Activated CD4-positive, alpha-beta T cell treated with anti-CD3 and anti-CD28 coated beads for 36 hours (primary cell): ENCODE results near the gene OR2AT4. TPM values are rescaled to one million over a fixed set of nuclear protein-coding genes. Genes with fewer than 3 reads are reported as not detected.
"Not testable (repeated sequence)": the region's sequence is repeated elsewhere in the genome, so short reads cannot be mapped to it uniquely, and the experiment has no call there.

Experiments
- ATAC-seq: fragments of 200-7000 bp; cut with Tn5 transposase; one replicate; pipeline ENCODE4 v1.10.0; 2021; ENCODE audit warnings: mild to moderate bottlenecking, moderate library complexity
- CTCF ChIA-PET: fragments of 350-600 bp; sonication (Branson Sonifier 250); formaldehyde crosslinking; loops from one replicate; lab custom pipeline; 2021; ENCODE audit warnings: antibody characterized with exemption; lab: Charles Lee
- POLR2A ChIA-PET: fragments of 350-600 bp; sonication (Branson Sonifier 250); formaldehyde crosslinking; loops from one replicate; lab custom pipeline; 2021; ENCODE audit warnings: antibody characterized with exemption, inconsistent platforms; lab: Charles Lee
- DNase-seq: peaks from one replicate; pipeline ENCODE4 v3.0.0-alpha.2; 2020
- H3K27ac Mint-ChIP-seq: one replicate; pipeline ENCODE4 v1.8.0; 2021; ENCODE audit warnings: mixed read lengths
- H3K27me3 Mint-ChIP-seq: one replicate; pipeline ENCODE4 v1.8.0; 2021; ENCODE audit warnings: mixed read lengths
- H3K36me3 Mint-ChIP-seq: one replicate; pipeline ENCODE4 v1.8.0; 2021; ENCODE audit warnings: low read depth, mixed read lengths
- H3K4me1 Mint-ChIP-seq: one replicate; pipeline ENCODE4 v1.8.0; 2021; ENCODE audit warnings: mixed read lengths
- H3K4me3 Mint-ChIP-seq: one replicate; pipeline ENCODE4 v1.8.0; 2021; ENCODE audit warnings: mild to moderate bottlenecking, moderate library complexity, mixed read lengths
- H3K9me3 Mint-ChIP-seq: one replicate; pipeline ENCODE4 v1.8.0; 2021; ENCODE audit warnings: low read depth, mixed read lengths
- intact Hi-C, 2 experiments: fragments of 100-400 bp; cut with DNase I in 1 of 2; cut with micrococcal nuclease in 1 of 2; formaldehyde crosslinking; loops; one replicate each; pipeline versions ENCODE4 v1.14.2 to v1.15.1; 2022 to 2024; cut with DNase I, micrococcal nuclease
- total RNA-seq, 2 experiments: library from RNA; stranded (reverse); gene quantifications; one replicate each; pipeline ENCODE4 v1.2.3, GENCODE V29; 2021

Gene OR2AT4
- total RNA-seq, 2 experiments from 2014 or later, result not detected

DNA sequence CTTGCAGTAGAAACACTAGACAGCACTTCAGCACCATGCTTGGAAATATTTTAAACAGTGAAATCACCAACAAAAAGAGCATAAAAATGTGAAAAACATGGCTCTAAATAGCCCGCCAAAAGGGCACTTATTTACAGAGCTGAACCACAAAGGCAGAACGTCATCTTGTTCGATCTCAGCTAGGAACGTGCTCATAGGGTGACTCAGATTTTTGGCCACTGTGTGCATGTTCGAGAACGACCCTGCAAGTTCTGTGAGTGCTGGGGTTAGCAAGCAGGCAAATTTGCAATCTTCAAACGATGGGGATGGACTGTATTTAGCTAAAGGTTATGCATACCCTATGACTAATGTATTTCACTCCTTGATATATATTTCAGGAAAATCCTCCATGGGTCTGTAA, 30.6 kb downstream of the OR2AT4 start:
- Mint-ChIP-seq H3K27me3 (peaks cover 24% of the 10 kb centered on the region), H3K4me1 (no peaks in the 10 kb centered on the region), H3K9me3 (no peaks in the 10 kb centered on the region), H3K4me3 (no peak overlapping the region), H3K36me3 (no peaks in the 10 kb centered on the region), H3K27ac (no peak overlapping the region)
- DNase-seq, result no peak
- ChIA-PET POLR2A (no interaction called here), CTCF (interaction anchor here (1.0 to 1.3 kb wide), 2 partner anchors 43 to 75 kb away, joined by 4 to 9 read pairs; no protein-coding TSS in a partner anchor)
- ATAC-seq, result no peak
- intact Hi-C loops, result no loop called here

DNA sequence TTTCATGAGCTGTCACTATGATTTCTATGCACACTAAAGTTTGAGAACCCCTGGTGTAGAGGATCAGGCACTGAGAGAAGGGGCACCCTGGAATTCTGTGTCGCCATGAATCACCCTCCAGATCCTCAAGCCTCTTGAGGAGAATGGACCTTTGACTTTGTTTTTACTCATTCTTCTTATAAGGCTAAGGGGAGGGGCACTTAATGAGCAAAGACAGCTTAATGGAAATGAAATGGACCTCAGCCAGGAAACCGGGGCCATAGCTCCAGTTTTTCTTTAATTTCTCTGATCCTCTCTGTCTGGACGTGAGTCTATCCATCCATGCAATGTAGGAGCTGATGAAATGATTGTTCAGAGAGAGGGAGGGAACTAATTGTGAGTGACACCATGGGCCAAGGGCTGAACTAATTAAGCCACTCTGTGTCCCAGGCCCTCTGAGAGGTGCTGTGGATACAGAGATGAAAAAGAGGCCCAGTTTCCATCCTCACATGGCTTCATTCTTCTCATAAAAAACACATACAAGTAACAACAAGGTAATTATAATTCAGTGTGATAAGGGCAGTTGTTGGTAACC, 32.8 kb downstream of the OR2AT4 start:
- no peak for DNase-seq
- intact Hi-C loops, result no loop called here
- peaks cover 20% of the 10 kb centered on the region for H3K27me3 Mint-ChIP-seq
- ChIA-PET CTCF (interaction anchor here (0.6 to 1.5 kb wide), 5 partner anchors 41 to 602 kb away, joined by 3 to 8 read pairs (median 4); no protein-coding TSS in a partner anchor), POLR2A (no interaction called here)
- H3K4me1 Mint-ChIP-seq, result no peaks in the 10 kb centered on the region
- ATAC-seq, result no peak
- no peak overlapping the region for H3K27ac Mint-ChIP-seq
- H3K4me3 Mint-ChIP-seq, result no peak overlapping the region
- H3K36me3 Mint-ChIP-seq, result no peaks in the 10 kb centered on the region
- no peaks in the 10 kb centered on the region for H3K9me3 Mint-ChIP-seq

DNA sequence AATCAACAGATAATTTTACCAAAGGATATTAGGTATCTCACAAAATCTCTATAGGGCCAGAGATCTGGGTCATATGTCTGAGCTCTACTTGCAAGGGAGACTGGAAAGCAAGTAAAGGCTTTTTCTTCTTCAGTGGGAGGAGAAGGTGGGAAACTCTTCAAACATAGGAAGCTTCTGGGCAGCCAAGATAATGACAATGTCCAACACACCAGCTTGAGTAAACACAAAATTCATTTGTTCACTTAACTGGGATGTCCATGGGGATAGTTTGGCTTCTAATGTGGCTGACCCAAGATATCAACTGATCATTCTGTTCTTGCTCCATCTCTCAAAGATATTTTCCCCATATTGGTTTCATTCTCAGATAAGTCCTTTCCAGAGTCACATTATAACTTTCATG, 37.4 kb downstream of the OR2AT4 start:
- no peaks in the 10 kb centered on the region for H3K4me1 Mint-ChIP-seq
- no peaks in the 10 kb centered on the region for H3K9me3 Mint-ChIP-seq
- ATAC-seq (no peak), DNase-seq (no peak)
- intact Hi-C loops, result no loop called here
- H3K27ac Mint-ChIP-seq, result no peak overlapping the region
- POLR2A ChIA-PET, result no interaction called here
- no peak overlapping the region for H3K4me3 Mint-ChIP-seq
- no peaks in the 10 kb centered on the region for H3K36me3 Mint-ChIP-seq
- CTCF ChIA-PET, result interaction anchor here (1.1 to 1.3 kb wide), 3 partner anchors 8 to 50 kb away, joined by 3 read pairs; no protein-coding TSS in a partner anchor
- peaks cover 13% of the 10 kb centered on the region for H3K27me3 Mint-ChIP-seq

DNA sequence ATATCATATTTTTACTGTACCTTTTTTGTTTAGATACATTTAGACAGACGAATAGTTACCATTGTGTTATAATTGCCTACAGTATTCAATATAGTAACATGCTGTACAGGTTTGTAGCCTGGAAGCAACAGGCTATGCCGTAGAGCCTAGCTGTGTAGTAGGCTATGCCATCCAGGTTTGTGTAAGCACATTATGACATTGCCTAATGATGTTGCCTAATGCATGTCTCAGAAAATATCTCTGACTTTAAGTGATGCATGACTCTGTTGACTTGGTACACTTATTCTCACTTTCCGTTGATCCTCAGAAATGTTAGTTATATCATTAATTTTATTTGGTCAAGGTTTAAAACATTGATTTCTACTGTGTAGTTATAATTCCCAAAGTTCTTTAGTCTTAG, 39.9 kb downstream of the OR2AT4 start:
- Mint-ChIP-seq H3K27me3 (peaks cover 11% of the 10 kb centered on the region), H3K36me3 (peaks cover 2% of the 10 kb centered on the region), H3K27ac (no peak overlapping the region), H3K4me3 (no peak overlapping the region), H3K9me3 (peaks cover 12% of the 10 kb centered on the region), H3K4me1 (no peaks in the 10 kb centered on the region)
- CTCF ChIA-PET, result interaction anchor here (0.8 to 1.1 kb wide), 2 partner anchors 127 to 148 kb away, joined by 3 read pairs; no protein-coding TSS in a partner anchor
- ATAC-seq (no peak), DNase-seq (no peak)
- POLR2A ChIA-PET, result no interaction called here
- intact Hi-C loops, result no loop called here

DNA sequence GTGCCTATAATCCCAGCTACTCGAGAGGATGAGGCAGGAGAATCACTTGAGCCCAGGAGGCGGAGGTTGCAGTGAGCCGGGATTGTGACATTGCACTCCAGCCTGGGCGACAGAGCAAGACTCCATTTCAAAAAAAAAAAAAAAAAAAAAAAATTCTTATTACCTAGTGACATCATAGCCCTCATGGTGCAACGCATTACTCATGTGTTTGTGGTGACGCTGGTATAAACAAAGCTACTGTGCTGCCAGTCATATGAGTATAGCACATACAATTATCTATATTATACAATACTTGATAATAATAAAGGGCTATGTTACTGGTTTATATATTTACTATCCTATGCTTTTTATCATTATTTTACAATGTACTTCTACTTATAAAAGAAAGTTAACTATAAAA, 41.2 kb downstream of the OR2AT4 start:
- CTCF ChIA-PET, result interaction anchor here (0.6 to 0.7 kb wide), 2 partner anchors 187 to 197 kb away, joined by 3 to 4 read pairs; no protein-coding TSS in a partner anchor
- Mint-ChIP-seq H3K9me3 (peaks cover 12% of the 10 kb centered on the region), H3K27ac (no peak overlapping the region), H3K27me3 (peaks cover 11% of the 10 kb centered on the region), H3K36me3 (peaks cover 2% of the 10 kb centered on the region), H3K4me1 (no peaks in the 10 kb centered on the region), H3K4me3 (no peak overlapping the region)
- POLR2A ChIA-PET, result interaction anchor here (0.5 to 0.7 kb wide), 2 partner anchors 18 to 496 kb away, joined by 5 to 6 read pairs; no protein-coding TSS in a partner anchor
- intact Hi-C loops, result no loop called here
- DNase-seq (no peak), ATAC-seq (no peak)

DNA sequence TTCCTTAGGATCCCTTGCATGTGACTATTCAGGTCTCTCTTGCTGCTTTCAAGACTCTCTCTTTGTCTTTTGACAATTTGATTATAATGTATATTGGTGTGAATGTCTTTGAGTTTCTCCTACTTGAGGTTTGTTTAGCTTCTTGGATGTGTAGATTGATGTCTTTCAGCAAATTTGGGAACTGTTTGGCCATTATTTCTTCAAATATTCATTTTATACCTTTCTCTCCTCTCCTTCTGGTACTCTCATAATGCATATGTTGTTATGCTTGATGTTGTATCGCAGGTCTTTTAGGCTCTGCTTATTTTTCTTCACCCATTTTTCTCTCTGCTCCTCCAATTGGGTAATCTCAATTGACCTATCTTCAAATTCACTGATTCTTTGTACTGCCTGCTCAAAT, 44.2 kb downstream of the OR2AT4 start:
- Mint-ChIP-seq H3K27ac (no peak overlapping the region), H3K36me3 (peaks cover 2% of the 10 kb centered on the region), H3K4me3 (no peak overlapping the region), H3K4me1 (no peaks in the 10 kb centered on the region), H3K27me3 (peaks cover 4% of the 10 kb centered on the region), H3K9me3 (peaks cover 12% of the 10 kb centered on the region)
- ATAC-seq (no peak), DNase-seq (no peak)
- CTCF ChIA-PET, result interaction anchor here (1.2 to 1.5 kb wide), 2 partner anchors 21 to 88 kb away, joined by 3 to 5 read pairs; no protein-coding TSS in a partner anchor
- intact Hi-C loops, result no loop called here
- POLR2A ChIA-PET, result no interaction called here

DNA sequence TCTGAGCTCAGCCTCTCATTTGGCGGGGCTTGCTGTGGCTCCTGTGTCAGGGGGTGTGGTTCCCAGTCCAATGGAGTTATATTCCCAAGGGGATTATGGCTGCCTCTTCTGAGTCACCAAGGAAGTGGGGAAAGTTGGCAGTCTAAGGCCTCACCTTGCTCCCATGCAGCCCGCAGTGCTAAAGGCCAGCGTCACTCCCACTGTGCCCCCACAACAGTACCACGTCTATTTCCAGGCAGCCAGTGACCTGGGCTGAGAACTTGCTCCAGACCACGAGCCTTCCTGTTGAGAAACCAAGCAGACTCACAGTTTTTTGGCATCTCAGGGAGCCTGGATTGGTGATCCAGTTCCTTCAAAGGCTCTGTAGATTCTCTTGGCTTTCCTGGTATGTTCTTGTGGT, 45.6 kb downstream of the OR2AT4 start:
- ChIA-PET POLR2A (no interaction called here), CTCF (interaction anchor here (1.2 to 1.6 kb wide), 2 partner anchors 9 to 19 kb away, joined by 3 read pairs; no protein-coding TSS in a partner anchor)
- no peak for DNase-seq
- no peak overlapping the region for H3K4me3 Mint-ChIP-seq
- intact Hi-C loops, result no loop called here
- H3K9me3 Mint-ChIP-seq, result peaks cover 12% of the 10 kb centered on the region
- H3K27me3 Mint-ChIP-seq, result peaks cover 4% of the 10 kb centered on the region
- H3K27ac Mint-ChIP-seq, result no peak overlapping the region
- no peak for ATAC-seq
- no peaks in the 10 kb centered on the region for H3K4me1 Mint-ChIP-seq
- peaks cover 2% of the 10 kb centered on the region for H3K36me3 Mint-ChIP-seq

DNA sequence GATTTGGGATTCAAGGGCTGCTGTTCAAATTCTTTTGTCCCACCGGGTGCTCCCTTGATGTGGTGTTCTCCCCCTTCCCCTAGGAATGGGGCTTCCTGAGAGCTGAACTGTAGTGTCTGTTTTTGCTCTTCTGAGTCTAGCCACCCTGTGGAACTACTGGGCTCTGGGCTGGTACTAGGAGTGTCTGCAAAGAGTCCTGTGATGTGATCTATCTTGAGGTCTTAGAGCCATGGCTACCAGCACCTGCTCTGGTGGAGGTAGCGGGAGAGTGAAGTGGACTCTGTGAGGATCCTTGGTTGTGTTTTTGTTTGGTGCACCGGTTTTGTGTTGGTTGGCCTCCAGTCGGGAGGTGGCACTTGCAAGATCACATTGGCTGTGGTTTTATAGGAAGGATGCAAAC, 46.2 kb downstream of the OR2AT4 start:
- POLR2A ChIA-PET, result no interaction called here
- H3K27me3 Mint-ChIP-seq, result peaks cover 4% of the 10 kb centered on the region
- H3K27ac Mint-ChIP-seq, result no peak overlapping the region
- DNase-seq, result no peak
- CTCF ChIA-PET, result interaction anchor here (1.6 kb wide), 1 partner anchor 9 kb away, joined by 3 read pairs; no protein-coding TSS in a partner anchor
- H3K9me3 Mint-ChIP-seq, result peaks cover 12% of the 10 kb centered on the region
- no peaks in the 10 kb centered on the region for H3K4me1 Mint-ChIP-seq
- H3K36me3 Mint-ChIP-seq, result peaks cover 2% of the 10 kb centered on the region
- intact Hi-C loops, result no loop called here
- no peak for ATAC-seq
- no peak overlapping the region for H3K4me3 Mint-ChIP-seq

DNA sequence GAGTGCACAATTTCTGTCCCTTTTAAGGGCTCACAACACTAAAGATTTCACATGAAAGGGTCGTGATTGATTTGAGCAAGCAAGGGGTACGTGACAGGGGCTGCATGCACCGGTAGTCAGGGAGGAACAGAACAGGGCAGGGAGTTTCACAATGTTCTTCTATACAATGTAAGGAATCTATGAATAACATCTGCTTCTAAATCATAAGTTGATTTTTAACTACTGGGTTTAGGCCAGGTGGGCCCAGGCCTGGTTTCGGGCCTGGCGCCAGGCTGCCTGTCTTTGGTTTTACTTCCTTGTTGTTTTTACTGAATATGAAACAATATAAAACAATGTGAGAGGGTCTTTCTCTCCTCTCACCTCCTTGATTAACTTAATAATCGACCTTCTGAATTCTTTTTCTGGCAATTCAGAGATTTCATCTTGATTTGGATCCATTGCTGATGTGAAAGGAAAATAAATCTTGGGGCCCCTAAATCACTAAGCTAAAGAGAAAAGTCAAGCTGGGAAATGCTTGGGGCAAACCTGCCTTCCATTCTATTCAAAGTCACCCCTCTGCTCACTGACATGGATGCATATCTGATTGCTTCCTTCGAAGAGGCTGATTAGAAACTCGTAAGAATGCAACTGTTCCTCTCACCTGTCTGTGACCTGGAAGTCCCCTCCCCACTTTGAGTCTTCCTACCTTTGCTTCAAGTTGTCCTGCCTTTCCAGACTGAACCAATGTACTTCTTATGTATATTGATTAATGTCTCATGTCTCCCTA, 47.0 kb downstream of the OR2AT4 start:
- CTCF ChIA-PET, POLR2A ChIA-PET, H3K27ac Mint-ChIP-seq, intact Hi-C loops, H3K4me1 Mint-ChIP-seq, H3K27me3 Mint-ChIP-seq, H3K4me3 Mint-ChIP-seq, DNase-seq, ATAC-seq, H3K36me3 Mint-ChIP-seq: not testable (repeated sequence)
- peaks cover 12% of the 10 kb centered on the region for H3K9me3 Mint-ChIP-seq

DNA sequence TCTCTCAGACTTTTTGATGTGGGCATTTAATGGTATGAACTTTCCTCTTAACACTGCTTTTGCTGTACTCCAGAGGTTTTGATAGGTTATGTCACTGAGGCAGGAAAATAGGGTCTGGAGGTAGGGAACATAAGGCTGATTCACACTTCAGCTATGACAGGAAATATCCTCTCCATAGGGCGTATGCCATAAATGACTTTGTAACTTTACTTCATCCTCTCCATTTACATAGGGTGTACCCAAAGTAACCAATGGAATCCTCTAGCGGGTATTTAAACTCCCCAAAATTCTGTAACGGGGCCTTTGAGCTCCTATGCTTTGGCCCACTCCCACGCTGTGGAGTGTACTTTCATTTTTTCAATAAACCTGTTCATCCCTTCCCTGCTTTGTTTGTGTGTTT, 49.5 kb downstream of the OR2AT4 start:
- ATAC-seq, result no peak
- Mint-ChIP-seq H3K27ac (no peak overlapping the region), H3K36me3 (no peaks in the 10 kb centered on the region), H3K9me3 (no peaks in the 10 kb centered on the region), H3K4me1 (no peaks in the 10 kb centered on the region), H3K27me3 (no peaks in the 10 kb centered on the region), H3K4me3 (no peak overlapping the region)
- intact Hi-C loops, result no loop called here
- DNase-seq, result no peak
- CTCF ChIA-PET, result no interaction called here
- POLR2A ChIA-PET, result no interaction called here

DNA sequence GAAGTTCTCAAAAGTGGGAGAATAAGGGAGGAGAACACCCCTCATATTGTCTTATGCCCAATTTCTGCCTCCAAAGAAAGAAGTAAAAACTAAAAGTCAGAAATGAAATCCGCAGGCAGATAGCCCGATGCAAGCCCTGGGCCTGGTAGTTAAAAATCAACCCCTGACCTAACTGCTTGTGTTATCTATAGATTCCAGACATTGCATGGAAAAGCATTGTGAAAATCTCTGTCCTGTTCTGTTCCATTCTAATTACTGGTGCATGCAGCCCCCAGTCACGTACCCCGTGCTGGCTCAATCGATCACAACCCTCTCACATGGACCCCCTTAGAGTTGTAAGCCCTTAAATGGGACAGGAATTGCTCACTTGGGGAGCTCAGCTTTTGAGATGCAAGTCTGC, 50.0 kb downstream of the OR2AT4 start:
- intact Hi-C loops, H3K9me3 Mint-ChIP-seq, H3K4me1 Mint-ChIP-seq, POLR2A ChIA-PET, H3K27ac Mint-ChIP-seq, CTCF ChIA-PET, ATAC-seq, H3K4me3 Mint-ChIP-seq, H3K36me3 Mint-ChIP-seq, DNase-seq, H3K27me3 Mint-ChIP-seq: not testable (repeated sequence)
